CD14-positive monocyte (primary cell): ENCODE data around the gene ALDH1A3. TPM values are rescaled to one million over a fixed set of nuclear protein-coding genes. Genes with fewer than 3 reads are reported as not detected.

Source experiments
- DNase-seq, 3 donors: peaks; one replicate each; pipeline ENCODE4 v3.0.0-alpha.2; 2011 to 2022
- H2AFZ ChIP-seq: 2 replicates; pipeline ENCODE4 v1.6.0; 2012; ENCODE audit warnings: mild to moderate bottlenecking, low read depth, low read length, inconsistent platforms; ENCODE audit not compliant: insufficient read depth, poor library complexity, severe bottlenecking
- H3K27ac ChIP-seq, 2 donors: 1 replicate in 1 of 2; 2 replicates in 1 of 2; pipeline ENCODE4 v1.5.1; 2012 to 2013; ENCODE audit warnings: low read length in 2 of 2, control low read depth in 1 of 2, inconsistent platforms in 1 of 2, low read depth in 1 of 2, mild to moderate bottlenecking in 1 of 2
- H3K27me3 ChIP-seq, 2 donors: one replicate each; pipeline versions ENCODE4 v1.6.0 to v1.6.1; 2011 to 2013; ENCODE audit warnings: low read length in 2 of 2; ENCODE audit not compliant: control insufficient read depth in 2 of 2, insufficient read depth in 2 of 2
- H3K36me3 ChIP-seq, 2 donors: replicated peaks in 1 of 2; 1 replicate in 1 of 2; 2 replicates in 1 of 2; pipeline versions ENCODE4 v1.5.1 to v1.6.1; 2012 to 2013; ENCODE audit warnings: low read length in 2 of 2, control low read depth in 1 of 2, inconsistent platforms in 1 of 2, mild to moderate bottlenecking in 1 of 2; ENCODE audit not compliant: insufficient read depth in 2 of 2, control insufficient read depth in 1 of 2
- H3K4me1 ChIP-seq, 2 donors: 1 replicate in 1 of 2; 2 replicates in 1 of 2; pipeline versions ENCODE4 v1.5.1 to v1.6.1; 2012 to 2013; ENCODE audit warnings: low read length in 2 of 2, control low read depth in 1 of 2, inconsistent platforms in 1 of 2, mild to moderate bottlenecking in 1 of 2, moderate library complexity in 1 of 2; ENCODE audit not compliant: insufficient read depth in 2 of 2, control insufficient read depth in 1 of 2
- H3K4me2 ChIP-seq: replicated peaks from 2 replicates; pipeline ENCODE3; 2012; ENCODE audit warnings: low read length, moderate library complexity, mild to moderate bottlenecking; ENCODE audit not compliant: poor library complexity, severe bottlenecking; ENCODE audit errors: extremely low read depth
- H3K4me3 ChIP-seq, 3 experiments: fragments of 200-600 bp in 1 of 3; sonication (generic) in 1 of 3; replicated peaks in 1 of 3; 1 replicate in 2 of 3; 2 replicates in 1 of 3; pipeline ENCODE4 v1.5.1; 2011 to 2013; ENCODE audit warnings: low read length in 3 of 3, mild to moderate bottlenecking in 3 of 3, control low read depth in 2 of 3, low read depth in 2 of 3, inconsistent platforms in 1 of 3, moderate library complexity in 1 of 3
- H3K79me2 ChIP-seq: 2 replicates; pipeline ENCODE4 v1.6.0; 2012; ENCODE audit warnings: mild to moderate bottlenecking, control low read depth, inconsistent platforms, low read length, moderate library complexity; ENCODE audit not compliant: insufficient read depth
- H3K9ac ChIP-seq: 2 replicates; pipeline ENCODE4 v1.6.0; 2017; ENCODE audit warnings: low read length, mild to moderate bottlenecking; ENCODE audit not compliant: insufficient read depth, poor library complexity, severe bottlenecking
- H3K9me3 ChIP-seq, 2 donors: replicated peaks in 1 of 2; 1 replicate in 1 of 2; 2 replicates in 1 of 2; pipeline versions ENCODE4 v1.5.1 to v1.6.1; 2012 to 2013; ENCODE audit warnings: low read length in 2 of 2, control low read depth in 1 of 2; ENCODE audit not compliant: control insufficient read depth in 1 of 2, insufficient read depth in 1 of 2
- H4K20me1 ChIP-seq: 2 replicates; pipeline ENCODE4 v1.6.0; 2012; ENCODE audit warnings: mild to moderate bottlenecking, low read length, control low read depth, moderate library complexity; ENCODE audit not compliant: insufficient read depth
- H3K27ac Mint-ChIP-seq, 7 donors: one replicate each; pipeline ENCODE4 v1.8.0; 2020; ENCODE audit warnings: mild to moderate bottlenecking in 7 of 7, mixed read lengths in 7 of 7, moderate library complexity in 6 of 7, inconsistent platforms in 2 of 7
- H3K27me3 Mint-ChIP-seq, 3 donors: one replicate each; pipeline ENCODE4 v1.8.0; 2021 to 2022; ENCODE audit warnings: low read depth in 3 of 3, mild to moderate bottlenecking in 3 of 3, mixed read lengths in 3 of 3, moderate library complexity in 3 of 3, inconsistent platforms in 1 of 3
- H3K36me3 Mint-ChIP-seq, 2 donors: one replicate each; pipeline ENCODE4 v1.8.0; 2020; ENCODE audit warnings: mixed read lengths in 2 of 2, inconsistent platforms in 1 of 2, mild to moderate bottlenecking in 1 of 2
- H3K4me1 Mint-ChIP-seq: one replicate; pipeline ENCODE4 v1.8.0; 2020; ENCODE audit warnings: mild to moderate bottlenecking, mixed read lengths
- H3K4me3 Mint-ChIP-seq, 2 donors: one replicate each; pipeline ENCODE4 v1.8.0; 2020; ENCODE audit warnings: mild to moderate bottlenecking in 2 of 2, mixed read lengths in 2 of 2, moderate library complexity in 1 of 2
- H3K9me3 Mint-ChIP-seq, 7 donors: one replicate each; pipeline ENCODE4 v1.8.0; 2020 to 2022; ENCODE audit warnings: mixed read lengths in 7 of 7, mild to moderate bottlenecking in 6 of 7, moderate library complexity in 6 of 7, inconsistent platforms in 2 of 7
- CTCF ChIP-seq: fragments of 200-600 bp; IDR thresholded peaks from one replicate; pipeline ENCODE4 v1.8.0; 2022; ENCODE audit warnings: antibody characterized with exemption, mild to moderate bottlenecking
- WGBS: methylation state at CpG from one replicate; pipeline ENCODE4 v1.1.5; 2013; ENCODE audit warnings: missing lambda C conversion rate; ENCODE audit not compliant: insufficient coverage; 5-methylcytosine and 5-hydroxymethylcytosine counted together
- intact Hi-C, 2 donors: fragments of 100-400 bp; cut with micrococcal nuclease; formaldehyde crosslinking; loops; one replicate each; pipeline versions ENCODE4 v1.15.0 to v1.15.1; 2023
- polyA plus RNA-seq, 3 donors: library from polyadenylated mRNA; depleted of rRNA in 1 of 3; unstranded in 2 of 3; stranded (reverse) in 1 of 3; fragments of 300-500 nt in 2 of 3; fragments of >200 nt in 1 of 3; fragmentation: Illumina TruSeq in 2 of 3; gene quantifications; 1 replicate in 2 of 3; 2 replicates in 1 of 3; pipeline ENCODE4 v1.2.3, GENCODE V29; 2012 to 2021

The ALDH1A3 gene
- polyA plus RNA-seq, 3 donors, result not detected

- H3K9ac ChIP-seq, result no peak overlapping the region
- no peak overlapping the region for H3K4me2 ChIP-seq
- H3K27ac ChIP-seq, result no peak overlapping the region
- H4K20me1 ChIP-seq, result no peaks in the 10 kb centered on the region
- no peaks in the 10 kb centered on the region for H3K36me3 Mint-ChIP-seq
- no peaks in the 10 kb centered on the region for H3K79me2 ChIP-seq
- peaks cover 3 to 7% (median 6%) of the 10 kb centered on the region in 7 donors for H3K9me3 Mint-ChIP-seq
- DNase-seq, result no peak
- peaks cover 0 to 10% of the 10 kb centered on the region in 2 donors for H3K9me3 ChIP-seq
- peaks cover 6% of the 10 kb centered on the region for H3K4me1 Mint-ChIP-seq
- no peak overlapping the region for H3K4me3 Mint-ChIP-seq
- H3K27me3 ChIP-seq, result no peaks in the 10 kb centered on the region
- no peak for TF ChIP-seq CTCF
- no peaks in the 10 kb centered on the region for H3K36me3 ChIP-seq
- 93% methylated on average over 3 of the region's 11 CpGs for WGBS
- H3K27me3 Mint-ChIP-seq, result peaks cover 9 to 30% (median 20%) of the 10 kb centered on the region in 3 donors
- H2AFZ ChIP-seq, result no peak overlapping the region
- no peaks in the 10 kb centered on the region for H3K4me1 ChIP-seq
- H3K27ac Mint-ChIP-seq, result no peak overlapping the region
- no peak overlapping the region for H3K4me3 ChIP-seq
- intact Hi-C loops, result no loop called here
These were observed 19.4 kb upstream of the ALDH1A3 start for GRCh38 chr15:100859970-100860828.

GRCh38 chr15:100860829-100861510 lies 18.7 kb upstream of the ALDH1A3 start:
- H3K4me1 Mint-ChIP-seq, result peaks cover 6% of the 10 kb centered on the region
- Histone ChIP-seq H3K4me1 (no peaks in the 10 kb centered on the region), H3K79me2 (no peaks in the 10 kb centered on the region), H3K27me3 (no peaks in the 10 kb centered on the region), H3K4me2 (no peak overlapping the region), H3K27ac (no peak overlapping the region), H3K36me3 (no peaks in the 10 kb centered on the region), H3K4me3 (no peak overlapping the region), H4K20me1 (no peaks in the 10 kb centered on the region), H3K9ac (no peak overlapping the region), H3K9me3 (peaks cover 0 to 10% of the 10 kb centered on the region in 2 donors), H2AFZ (no peak overlapping the region)
- peaks cover 3 to 7% (median 6%) of the 10 kb centered on the region in 7 donors for H3K9me3 Mint-ChIP-seq
- intact Hi-C loops, result no loop called here
- H3K4me3 Mint-ChIP-seq, result no peak overlapping the region
- peaks cover 10 to 34% (median 20%) of the 10 kb centered on the region in 3 donors for H3K27me3 Mint-ChIP-seq
- WGBS, result 73% methylated on average over 10 of the region's 14 CpGs
- no peaks in the 10 kb centered on the region for H3K36me3 Mint-ChIP-seq
- DNase-seq, result no peak
- H3K27ac Mint-ChIP-seq, result no peak overlapping the region
- TF ChIP-seq CTCF, result no peak
